K562 (cell line): ENCODE measurements around the gene GIPC3. TPM values are rescaled to one million over a fixed set of nuclear protein-coding genes. Genes with fewer than 3 reads are reported as not detected.

ENCODE experiments used
- ATAC-seq: fragments of 200-7000 bp; cut with Tn5 transposase; 3 replicates; pipeline ENCODE4 v1.9.1; 2020; ENCODE audit warnings: moderate library complexity
- BruUV-seq: library from RNA; stranded (reverse); fragments of 400-500 nt; replicated peaks from 2 replicates; lab custom pipeline; 2021; lab: Mats Ljungman, UMichigan
- CTCF ChIA-PET: fragments of 300-600 bp; formaldehyde crosslinking; extraction: SDS; loops from one replicate; lab custom pipeline; 2021; ENCODE audit warnings: low intra/inter-chr PET ratio; lab: Yijun Ruan, JAX
- POLR2A ChIA-PET: fragments of 300-600, 350-650 bp; sonication (Branson Sonifier 250); formaldehyde crosslinking; extraction: SDS; loops from one replicate; lab custom pipeline; 2021; ENCODE audit warnings: antibody characterized with exemption, inconsistent platforms; lab: Yijun Ruan, JAX
- DNase-seq, 4 experiments: peaks; one replicate each; pipeline versions ENCODE4 v3.0.0 to v3.0.0-alpha.2; 2011 to 2018; ENCODE audit warnings: low spot score in 3 of 4, mixed read lengths in 3 of 4; ENCODE audit errors: extremely low read depth in 1 of 4
- FAIRE-seq: peaks from 2 replicates; lab custom pipeline; 2011; peaks lifted over from hg19 to GRCh38; lab: Jason Lieb, UNC
- H2AFZ ChIP-seq: 2 replicates; pipeline ENCODE4 v1.6.0; 2011; ENCODE audit warnings: low read depth, low read length, control low read depth, inconsistent platforms
- H3K27ac ChIP-seq: fragments of 200-600 bp; 3 replicates; pipeline ENCODE4 v1.8.0; 2011; ENCODE audit warnings: low read depth, mild to moderate bottlenecking, control low read depth, inconsistent platforms, low read length, moderate library complexity, mixed read lengths; ENCODE audit errors: extremely low read depth
- H3K27me3 ChIP-seq, 2 experiments: fragments of 300-600 bp in 1 of 2; 2 replicates in 1 of 2; 3 replicates in 1 of 2; pipeline versions ENCODE4 v1.6.0 to v1.8.0; 2011; ENCODE audit warnings: inconsistent platforms in 2 of 2, low read length in 2 of 2, mild to moderate bottlenecking in 1 of 2, mixed read lengths in 1 of 2, moderate library complexity in 1 of 2; ENCODE audit not compliant: control insufficient read depth in 2 of 2, insufficient read depth in 2 of 2
- H3K36me3 ChIP-seq: fragments of 300-600 bp; 3 replicates; pipeline ENCODE4 v1.8.0; 2011; ENCODE audit warnings: mild to moderate bottlenecking, low read length, inconsistent platforms; ENCODE audit not compliant: control insufficient read depth, insufficient read depth
- H3K4me1 ChIP-seq, 2 experiments: fragments of 200-600 bp in 1 of 2; replicated peaks in 1 of 2; 2 replicates in 1 of 2; 3 replicates in 1 of 2; pipeline versions ENCODE4 v1.5.1 to v1.8.0; 2011; ENCODE audit warnings: inconsistent platforms in 2 of 2, low read length in 2 of 2, mild to moderate bottlenecking in 1 of 2, mixed read lengths in 1 of 2, moderate library complexity in 1 of 2; ENCODE audit not compliant: control insufficient read depth in 2 of 2, insufficient read depth in 2 of 2
- H3K4me2 ChIP-seq: 2 replicates; pipeline ENCODE4 v1.6.1; 2011; ENCODE audit warnings: low read length, control low read depth, inconsistent platforms, mixed read lengths; ENCODE audit not compliant: insufficient read depth
- H3K4me3 ChIP-seq: fragments of 200-600 bp; sonication (generic), shearing (Covaris generic); 2 replicates; pipeline ENCODE4 v1.5.1; 2016; ENCODE audit warnings: control low read depth, inconsistent platforms
- H3K79me2 ChIP-seq: fragments of 200-600 bp; 3 replicates; pipeline ENCODE4 v1.8.0; 2011; ENCODE audit warnings: low read length, inconsistent platforms; ENCODE audit not compliant: control insufficient read depth, insufficient read depth
- H3K9ac ChIP-seq, 2 experiments: 2 replicates each; pipeline versions ENCODE4 v1.6.0 to v1.6.1; 2011; ENCODE audit warnings: low read depth in 2 of 2, low read length in 2 of 2, control low read depth in 1 of 2, inconsistent platforms in 1 of 2, mild to moderate bottlenecking in 1 of 2, mixed read lengths in 1 of 2; ENCODE audit not compliant: insufficient read depth in 1 of 2
- H3K9me1 ChIP-seq: one replicate; pipeline ENCODE4 v1.6.0; 2011; ENCODE audit warnings: inconsistent platforms, mild to moderate bottlenecking, low read length, moderate library complexity; ENCODE audit not compliant: control insufficient read depth, insufficient read depth
- H3K9me3 ChIP-seq: replicated peaks from 2 replicates; pipeline ENCODE4 v1.5.1; 2011; ENCODE audit warnings: low read depth, low read length, inconsistent platforms; ENCODE audit not compliant: control insufficient read depth, insufficient read depth
- H4K20me1 ChIP-seq: replicated peaks from 2 replicates; pipeline ENCODE4 v1.6.1; 2011; ENCODE audit warnings: low read length, inconsistent platforms, mixed read lengths; ENCODE audit not compliant: control insufficient read depth, insufficient read depth
- ID3 ChIP-seq, 2 experiments: fragments of 250-450 bp in 1 of 2; fragments of 450-650 bp in 1 of 2; sonication (Bioruptor Pico) in 1 of 2; IDR thresholded peaks; 2 replicates each; pipeline versions ENCODE4 v1.6.1 to v1.8.0; 2016 to 2021; ENCODE audit warnings: mild to moderate bottlenecking in 2 of 2, moderate library complexity in 2 of 2, missing compliant biosample characterization in 1 of 2, missing genetic modification characterization in 1 of 2
- POLR2G ChIP-seq: fragments of 200-400 bp; formaldehyde crosslinking; IDR thresholded peaks from 2 replicates; pipeline ENCODE4 v1.6.1; 2017; ENCODE audit warnings: low read depth, mild to moderate bottlenecking, antibody characterized with exemption, low read length, moderate library complexity
- ZKSCAN8 ChIP-seq: fragments of 200-800 bp; sonication (Bioruptor generic); IDR thresholded peaks from 2 replicates; pipeline ENCODE4 v1.6.1; 2016; ENCODE audit warnings: missing genetic modification characterization, missing compliant biosample characterization
- ZNF133 ChIP-seq: fragments of 250-450 bp; sonication (Bioruptor Pico); IDR thresholded peaks from 2 replicates; pipeline ENCODE4 v1.4.0; 2020; ENCODE audit warnings: mild to moderate bottlenecking
- WGBS: fragments of 100-300 bp; shearing (Covaris generic); methylation state at CpG from one replicate; pipeline ENCODE4 v1.1.6; 2016; ENCODE audit warnings: low coverage, mixed read lengths; ENCODE audit not compliant: insufficient coverage; ENCODE audit errors: missing lambda C conversion rate; 5-methylcytosine and 5-hydroxymethylcytosine counted together
- in situ Hi-C: fragments of 300-500 bp; cut with MboI; formaldehyde crosslinking; loops from 4 replicates; pipeline ENCODE4 v1.15.0; 2018; ENCODE audit warnings: inconsistent platforms, mixed read lengths
- intact Hi-C: fragments of 100-400 bp; cut with micrococcal nuclease; formaldehyde crosslinking; loops from 2 replicates; pipeline ENCODE4 v1.14.2; 2022
- polyA plus RNA-seq, 8 experiments: library from polyadenylated mRNA; depleted of rRNA in 4 of 8; stranded (reverse) in 5 of 8; unstranded in 3 of 8; fragments of >200 nt; fragmentation: Nextera tagmentation in 2 of 8; fragmentation: Illumina TruSeq in 1 of 8; extraction: Ambion mirVana in 2 of 8; extraction: Trizol in 1 of 8; gene quantifications; 2 replicates each; pipeline versions ENCODE4 v1.2.1 to v1.2.3, GENCODE V29; 2011 to 2014; ENCODE audit warnings: inconsistent platforms in 1 of 8, missing spikeins in 1 of 8
- total RNA-seq, 7 experiments: library from RNA; depleted of rRNA in 6 of 7; stranded (reverse); fragments of >200 nt in 6 of 7; fragmentation: Illumina TruSeq in 2 of 7; extraction: Trizol in 2 of 7; gene quantifications; 2 replicates each; pipeline versions ENCODE4 v1.2.1 to v1.2.3, GENCODE V29; 2011 to 2021; ENCODE audit warnings: low replicate concordance in 1 of 7

GIPC3 gene
- total and polyA plus RNA-seq, 9 of the 15 experiments (the other 6 are each of a cell fraction or from before 2014, with no cell fraction given): 0.03 to 3.6 (median 1.5) TPM; not detected in 1

DNA sequence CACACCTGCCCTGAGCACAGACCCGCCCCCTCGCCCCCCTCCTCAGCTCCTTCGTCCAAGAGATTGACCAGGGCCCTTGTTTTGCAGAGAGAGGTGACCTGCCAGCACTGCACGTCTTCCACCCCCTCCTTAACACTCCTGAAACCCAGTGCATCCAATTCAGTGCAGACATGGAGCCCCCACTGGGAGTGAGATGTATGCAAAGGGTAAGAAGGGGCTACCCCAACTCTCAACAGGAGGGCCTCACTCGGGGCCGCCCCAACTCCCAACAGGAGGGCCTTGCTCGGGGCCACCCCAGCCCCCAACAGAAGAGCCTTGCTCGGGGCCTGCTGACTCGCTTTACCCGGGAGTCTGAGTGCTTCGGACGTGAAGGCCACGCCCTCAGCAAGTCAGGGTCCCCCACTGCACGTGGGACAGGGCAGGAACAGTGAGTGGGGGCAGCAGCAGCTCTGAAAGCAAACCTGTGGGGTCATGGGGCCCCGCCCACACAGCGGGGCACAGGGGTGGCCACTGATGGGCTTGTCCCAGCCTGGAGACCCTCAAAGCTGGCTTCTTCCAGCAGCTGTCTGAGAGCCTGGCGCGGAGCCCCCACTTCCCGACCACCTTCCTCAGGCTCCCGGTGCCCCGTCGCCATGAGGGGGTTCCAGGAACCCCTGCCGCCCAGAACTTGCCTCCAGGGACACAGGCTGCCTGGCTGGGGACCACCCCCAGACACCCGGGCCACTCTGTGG is 35.7 kb downstream of the GIPC3 start:
- ATAC-seq (no peak), FAIRE-seq (no peak), DNase-seq (no peak)
- no TSS peak for BruUV-seq
- in situ Hi-C loops (no loop called here), intact Hi-C loops (no loop called here)
- Histone ChIP-seq H3K9me1 (no peaks in the 10 kb centered on the region), H3K36me3 (peaks cover 66% of the 10 kb centered on the region; the same call in 1 of the 3 replicates), H3K4me2 (no peak overlapping the region), H3K9me3 (no peaks in the 10 kb centered on the region), H3K79me2 (peaks cover 21% of the 10 kb centered on the region), H3K4me1 (peaks cover 4 to 69% of the 10 kb centered on the region in 2 experiments), H4K20me1 (peaks cover 4% of the 10 kb centered on the region; the same call in 1 of the 2 replicates), H3K4me3 (no peak overlapping the region), H3K27me3 (no peaks in the 10 kb centered on the region), H2AFZ (no peak overlapping the region), H3K27ac (no peak overlapping the region), H3K9ac (no peak overlapping the region; a peak in 1 of 4 replicates)
- TF ChIP-seq POLR2G: peak; percentile 46; the same call in 1 of the 2 replicates
- no peak for TF ChIP-seq ZNF133 (CRISPR knock-in tag)
- no peak for TF ChIP-seq ID3 (CRISPR knock-in tag; IDR thresholded peaks at IDR 0.05)
- TF ChIP-seq ID3 (tag; IDR thresholded peaks at IDR 0.05): no peak
- TF ChIP-seq ZKSCAN8 (CRISPR knock-in tag): no peak
- 88% methylated on average over 12 of the region's 24 CpGs for WGBS
- POLR2A ChIA-PET: interaction anchor here (0.5 to 1.0 kb wide), 5 partner anchors 11 to 132 kb away, joined by 3 to 4 read pairs (median 3); no protein-coding TSS in a partner anchor
- CTCF ChIA-PET: no interaction called here
